ENCODE data around the gene ASB11.

ASB11 gene

GRCh38 chrX:15240414-15240813, 75.0 kb downstream of the ASB11 start:
- no peak for DNase-seq (ENCODE audit: low read depth)
- TF ChIP-seq MYC (IDR thresholded peaks at IDR 0.05; ENCODE audit: low read depth, low read length): no peak
- TF ChIP-seq POLR2A (IDR thresholded peaks at IDR 0.05; ENCODE audit: extremely low read depth, insufficient read length): no peak
- no peak for TF ChIP-seq MAX (IDR thresholded peaks at IDR 0.05; ENCODE audit: low read depth, low read length)
- no peak for TF ChIP-seq CTCF (IDR thresholded peaks at IDR 0.05; ENCODE audit: low read depth, low read length)
- H3K4me3 ChIP-seq (ENCODE audit: low read depth, low read length): no peak overlapping the region

- TF ChIP-seq POLR2A (IDR thresholded peaks at IDR 0.05; ENCODE audit: extremely low read depth, insufficient read length) (no peak), MYC (IDR thresholded peaks at IDR 0.05; ENCODE audit: low read depth, low read length) (no peak), CTCF (IDR thresholded peaks at IDR 0.05; ENCODE audit: low read depth, low read length) (no peak), MAX (IDR thresholded peaks at IDR 0.05; ENCODE audit: low read depth, low read length) (no peak)
- no peak overlapping the region for H3K4me3 ChIP-seq (ENCODE audit: low read depth, low read length)
- no peak for DNase-seq (ENCODE audit: low read depth)
Measured at GRCh38 chrX:15236146-15236545, 79.3 kb downstream of the ASB11 start.

- no peak for DNase-seq (ENCODE audit: low read depth)
- no peak overlapping the region for H3K4me3 ChIP-seq (ENCODE audit: low read depth, low read length)
- TF ChIP-seq POLR2A (IDR thresholded peaks at IDR 0.05; ENCODE audit: extremely low read depth, insufficient read length): no peak
- TF ChIP-seq CTCF (IDR thresholded peaks at IDR 0.05; ENCODE audit: low read depth, low read length): no peak
- TF ChIP-seq MAX (IDR thresholded peaks at IDR 0.05; ENCODE audit: low read depth, low read length): no peak
Measured at GRCh38 chrX:15235001-15235400, 80.4 kb downstream of the ASB11 start.

- TF ChIP-seq POLR2A (IDR thresholded peaks at IDR 0.05; ENCODE audit: extremely low read depth, insufficient read length): no peak
- no peak for TF ChIP-seq MYC (IDR thresholded peaks at IDR 0.05; ENCODE audit: low read depth, low read length)
- TF ChIP-seq CTCF (IDR thresholded peaks at IDR 0.05; ENCODE audit: low read depth, low read length): no peak
- TF ChIP-seq MAX (IDR thresholded peaks at IDR 0.05; ENCODE audit: low read depth, low read length): no peak
- DNase-seq (ENCODE audit: low read depth): no peak
- H3K4me3 ChIP-seq (ENCODE audit: low read depth, low read length): no peak overlapping the region
Measured at GRCh38 chrX:15233416-15234015, 81.9 kb downstream of the ASB11 start.

Data from NB4 (cell line).